Tibial nerve (tissue), 4 donors: Measurements from ENCODE around the gene RSBN1L.

Experiments used
- CTCF ChIP-seq, 5 experiments: fragments of 200-600 bp in 3 of 5; fragments of 450-650 bp in 2 of 5; sonication (generic) in 3 of 5; IDR thresholded peaks; one replicate each; pipeline ENCODE4 v1.5.1; 2016 to 2019; ENCODE audit warnings: antibody characterized with exemption in 5 of 5, mild to moderate bottlenecking in 3 of 5, moderate library complexity in 2 of 5
- EP300 ChIP-seq, 2 donors: sonication (generic); formaldehyde crosslinking; IDR thresholded peaks; one replicate each; pipeline ENCODE4 v1.6.1; 2017; ENCODE audit warnings: antibody characterized with exemption in 2 of 2, mild to moderate bottlenecking in 1 of 2

- TF ChIP-seq CTCF (IDR thresholded peaks at IDR 0.05) (no peak), EP300 (IDR thresholded peaks at IDR 0.05) (no peak)
Measured at GRCh38 chr7:77661816-77662215, 34.4 kb upstream of the RSBN1L start.
